GM23338 (cell line): ENCODE data around the gene FCER1G. TPM values are rescaled to one million over a fixed set of nuclear protein-coding genes. Genes with fewer than 3 reads are reported as not detected.

Experiments
- ATAC-seq: fragments of 200-7000 bp; cut with Tn5 transposase; 3 replicates; pipeline ENCODE4 v1.9.1; 2020
- DNase-seq: peaks from one replicate; pipeline ENCODE4 v3.0.0-alpha.2; 2015; ENCODE audit warnings: low spot score
- H2AFZ ChIP-seq: fragments of 200-600 bp; sonication (generic); 2 replicates; pipeline ENCODE4 v1.8.0; 2016; ENCODE audit warnings: antibody characterized with exemption, mild to moderate bottlenecking, moderate library complexity
- H3F3A ChIP-seq: fragments of 200-600 bp; sonication (generic); replicated peaks from 2 replicates; pipeline ENCODE4 v1.8.0; 2017; ENCODE audit warnings: antibody characterized with exemption, mixed run types, low read depth
- H3K27ac ChIP-seq: fragments of 200-600 bp; sonication (generic); 2 replicates; pipeline ENCODE4 v1.6.1; 2016; ENCODE audit warnings: low read depth
- H3K27me3 ChIP-seq: fragments of 200-600 bp; sonication (generic); 2 replicates; pipeline ENCODE4 v1.8.0; 2016; ENCODE audit warnings: mild to moderate bottlenecking, mixed run types, moderate library complexity; ENCODE audit not compliant: insufficient read depth
- H3K36me3 ChIP-seq: fragments of 200-600 bp; sonication (generic); 2 replicates; pipeline ENCODE4 v1.8.0; 2016; ENCODE audit warnings: mild to moderate bottlenecking; ENCODE audit not compliant: insufficient read depth
- H3K4me1 ChIP-seq: fragments of 200-600 bp; sonication (generic); 2 replicates; pipeline ENCODE4 v1.8.0; 2016; ENCODE audit warnings: mild to moderate bottlenecking, moderate library complexity; ENCODE audit not compliant: insufficient read depth
- H3K4me2 ChIP-seq: fragments of 200-600 bp; sonication (generic); 2 replicates; pipeline ENCODE4 v1.7.1; 2017; ENCODE audit warnings: mixed run types
- H3K4me3 ChIP-seq: fragments of 200-600 bp; sonication (generic); 2 replicates; pipeline ENCODE4 v1.6.1; 2016; ENCODE audit warnings: mixed run types
- H3K79me2 ChIP-seq: fragments of 200-600 bp; sonication (generic); replicated peaks from 2 replicates; pipeline ENCODE4 v1.8.0; 2017; ENCODE audit warnings: mild to moderate bottlenecking; ENCODE audit not compliant: insufficient read depth
- H3K9me2 ChIP-seq: fragments of 200-600 bp; sonication (generic); 2 replicates; pipeline ENCODE4 v1.8.0; 2017; ENCODE audit not compliant: insufficient read depth
- H4K20me1 ChIP-seq: fragments of 200-600 bp; sonication (generic); replicated peaks from 2 replicates; pipeline ENCODE4 v1.8.0; 2017; ENCODE audit warnings: mild to moderate bottlenecking; ENCODE audit not compliant: insufficient read depth
- H3K27ac Mint-ChIP-seq: 2 replicates; pipeline ENCODE4 v1.8.0; 2020; ENCODE audit warnings: inconsistent platforms, mild to moderate bottlenecking, moderate library complexity, mixed read lengths
- H3K27me3 Mint-ChIP-seq: 3 replicates; pipeline ENCODE4 v1.8.0; 2022; ENCODE audit warnings: low read depth, mild to moderate bottlenecking, moderate library complexity, mixed read lengths, inconsistent platforms; ENCODE audit not compliant: insufficient read depth, poor library complexity
- H3K36me3 Mint-ChIP-seq: 3 replicates; pipeline ENCODE4 v1.8.0; 2021; ENCODE audit warnings: low read depth, mild to moderate bottlenecking, inconsistent platforms, moderate library complexity, mixed read lengths
- H3K4me1 Mint-ChIP-seq: 3 replicates; pipeline ENCODE4 v1.8.0; 2020; ENCODE audit warnings: mild to moderate bottlenecking, inconsistent platforms, mixed read lengths
- H3K4me3 Mint-ChIP-seq: 3 replicates; pipeline ENCODE4 v1.8.0; 2021; ENCODE audit warnings: moderate library complexity, mild to moderate bottlenecking, inconsistent platforms, mixed read lengths
- H3K9me3 Mint-ChIP-seq: 3 replicates; pipeline ENCODE4 v1.8.0; 2020; ENCODE audit warnings: moderate library complexity, mild to moderate bottlenecking, inconsistent platforms, mixed read lengths
- CREB1 ChIP-seq: fragments of 250-450 bp; sonication (Bioruptor Pico); IDR thresholded peaks from 2 replicates; pipeline ENCODE4 v1.5.0; 2020; ENCODE audit warnings: low read depth, mild to moderate bottlenecking, moderate library complexity
- ETS1 ChIP-seq: IDR thresholded peaks from 2 replicates; pipeline ENCODE4 v1.6.1; 2016; ENCODE audit warnings: antibody characterized with exemption
- EZH2 ChIP-seq: fragments of 200-600 bp; sonication (generic); IDR thresholded peaks from one replicate; pipeline ENCODE4 v1.8.0; 2017; ENCODE audit warnings: antibody characterized with exemption, mild to moderate bottlenecking, low read depth; ENCODE audit not compliant: unreplicated experiment
- EZH2phosphoT487 ChIP-seq: fragments of 200-600 bp; sonication (generic); IDR thresholded peaks from one replicate; pipeline ENCODE4 v1.8.1; 2018; ENCODE audit warnings: antibody characterized with exemption; ENCODE audit not compliant: unreplicated experiment
- JUNB ChIP-seq: IDR thresholded peaks from one replicate; pipeline ENCODE4 v1.6.1; 2016; ENCODE audit warnings: antibody characterized with exemption; ENCODE audit not compliant: unreplicated experiment
- NANOG ChIP-seq: IDR thresholded peaks from 2 replicates; pipeline ENCODE4 v1.6.1; 2016; ENCODE audit warnings: antibody characterized with exemption, borderline replicate concordance
- POLR2AphosphoS5 ChIP-seq: IDR thresholded peaks from 2 replicates; pipeline ENCODE4 v1.6.1; 2016; ENCODE audit warnings: antibody characterized with exemption, low read depth
- REST ChIP-seq: IDR thresholded peaks from one replicate; pipeline ENCODE4 v1.6.1; 2018; ENCODE audit warnings: antibody characterized with exemption; ENCODE audit not compliant: unreplicated experiment
- STAT1 ChIP-seq: IDR thresholded peaks from one replicate; pipeline ENCODE4 v1.6.1; 2016; ENCODE audit warnings: antibody characterized with exemption; ENCODE audit not compliant: unreplicated experiment
- ZNF114 ChIP-seq: fragments of 250-450 bp; sonication (Bioruptor Pico); IDR thresholded peaks from 2 replicates; pipeline ENCODE4 v1.5.0; 2020; ENCODE audit warnings: mild to moderate bottlenecking, moderate library complexity
- ZNF331 ChIP-seq: fragments of 250-450 bp; sonication (Bioruptor Pico); IDR thresholded peaks from 2 replicates; pipeline ENCODE4 v1.5.0; 2020; ENCODE audit warnings: low read depth, mild to moderate bottlenecking, moderate library complexity
- ZNF462 ChIP-seq: fragments of 250-450 bp; sonication (Bioruptor Pico); IDR thresholded peaks from 2 replicates; pipeline ENCODE4 v1.5.0; 2020; ENCODE audit warnings: mild to moderate bottlenecking, moderate library complexity
- polyA plus RNA-seq: library from polyadenylated mRNA; unstranded; fragments of >200 nt; fragmentation: Nextera tagmentation; extraction: Ambion mirVana; gene quantifications from 2 replicates; pipeline ENCODE4 v1.2.1, GENCODE V29; 2016
- total RNA-seq: library from RNA; depleted of rRNA; stranded (reverse); fragments of >200 nt; shearing (Covaris generic); gene quantifications from 2 replicates; pipeline ENCODE4 v1.2.3, GENCODE V29; 2014
- TF ChIP-seq, protein P1 (sequence below), 2 experiments: fragments of 200-600 bp in 1 of 2; sonication (generic) in 1 of 2; conservative IDR thresholded peaks; 2 replicates each; pipeline versions ENCODE4 v1.5.1 to v1.6.1; 2016 to 2017; ENCODE audit warnings: antibody characterized with exemption in 2 of 2, low read depth in 2 of 2, mild to moderate bottlenecking in 2 of 2, moderate library complexity in 1 of 2

The FCER1G gene
- total and polyA plus RNA-seq, 2 experiments from 2014 or later: 1.1 TPM; not detected in 1

- Histone ChIP-seq H3K27me3 (peaks cover 12% of the 10 kb centered on the region), H3F3A (0 out of 2 replicates have a peak, but pooled peaks cover 3% of the 10 kb centered on the region), H3K36me3 (no peaks in the 10 kb centered on the region), H3K4me3 (no peak overlapping the region), H3K4me2 (no peak overlapping the region), H3K27ac (no peak overlapping the region), H3K9me2 (no peaks in the 10 kb centered on the region), H2AFZ (no peak overlapping the region), H3K79me2 (no peaks in the 10 kb centered on the region), H4K20me1 (no peaks in the 10 kb centered on the region), H3K4me1 (peaks cover 23% of the 10 kb centered on the region)
- H3K4me1 Mint-ChIP-seq: peaks cover 23% of the 10 kb centered on the region
- H3K27ac Mint-ChIP-seq: no peak overlapping the region
- H3K9me3 Mint-ChIP-seq: no peaks in the 10 kb centered on the region
- H3K27me3 Mint-ChIP-seq: peaks cover 10% of the 10 kb centered on the region
- TF ChIP-seq ZNF331 (CRISPR knock-in tag): no peak
- no peak for TF ChIP-seq REST
- TF ChIP-seq EZH2: no peak
- no peak for TF ChIP-seq JUNB
- no peak for TF ChIP-seq ZNF114 (CRISPR knock-in tag)
- no peak for TF ChIP-seq CREB1
- no peak for TF ChIP-seq STAT1
- no peak for TF ChIP-seq NANOG
- no peak for TF ChIP-seq ETS1
- TF ChIP-seq ZNF462: no peak
- TF ChIP-seq EZH2phosphoT487: no peak
- TF ChIP-seq, protein P1, sequence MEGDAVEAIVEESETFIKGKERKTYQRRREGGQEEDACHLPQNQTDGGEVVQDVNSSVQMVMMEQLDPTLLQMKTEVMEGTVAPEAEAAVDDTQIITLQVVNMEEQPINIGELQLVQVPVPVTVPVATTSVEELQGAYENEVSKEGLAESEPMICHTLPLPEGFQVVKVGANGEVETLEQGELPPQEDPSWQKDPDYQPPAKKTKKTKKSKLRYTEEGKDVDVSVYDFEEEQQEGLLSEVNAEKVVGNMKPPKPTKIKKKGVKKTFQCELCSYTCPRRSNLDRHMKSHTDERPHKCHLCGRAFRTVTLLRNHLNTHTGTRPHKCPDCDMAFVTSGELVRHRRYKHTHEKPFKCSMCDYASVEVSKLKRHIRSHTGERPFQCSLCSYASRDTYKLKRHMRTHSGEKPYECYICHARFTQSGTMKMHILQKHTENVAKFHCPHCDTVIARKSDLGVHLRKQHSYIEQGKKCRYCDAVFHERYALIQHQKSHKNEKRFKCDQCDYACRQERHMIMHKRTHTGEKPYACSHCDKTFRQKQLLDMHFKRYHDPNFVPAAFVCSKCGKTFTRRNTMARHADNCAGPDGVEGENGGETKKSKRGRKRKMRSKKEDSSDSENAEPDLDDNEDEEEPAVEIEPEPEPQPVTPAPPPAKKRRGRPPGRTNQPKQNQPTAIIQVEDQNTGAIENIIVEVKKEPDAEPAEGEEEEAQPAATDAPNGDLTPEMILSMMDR (conservative IDR thresholded peaks at IDR 0.05; ENCODE audit: low read depth in 2 of 2): no peak
- no peak for TF ChIP-seq POLR2AphosphoS5
- ATAC-seq (no peak), DNase-seq (no peak)
- no peaks in the 10 kb centered on the region for H3K36me3 Mint-ChIP-seq
- no peak overlapping the region for H3K4me3 Mint-ChIP-seq
These were observed 50.2 kb downstream of the FCER1G start for GRCh38 chr1:161265305-161265704.
